SJCRH30 (cell line): ENCODE results near the gene ATP5ME. TPM values are rescaled to one million over a fixed set of nuclear protein-coding genes. Genes with fewer than 3 reads are reported as not detected.
"Not testable (repeated sequence)": the region's sequence is repeated elsewhere in the genome, so short reads cannot be mapped to it uniquely, and the experiment has no call there.

Experiments
- DNase-seq, 2 experiments: peaks; one replicate each; pipeline ENCODE4 v3.0.0-alpha.2; 2015 to 2020
- H3K27ac ChIP-seq: fragments of 250-450 bp; sonication (Bioruptor Pico); 2 replicates; pipeline ENCODE4 v1.5.1; 2020; ENCODE audit warnings: mild to moderate bottlenecking, moderate library complexity
- H3K27me3 ChIP-seq: fragments of 250-450 bp; sonication (Bioruptor Pico); 2 replicates; pipeline ENCODE4 v1.5.1; 2020; ENCODE audit warnings: mild to moderate bottlenecking, moderate library complexity
- H3K36me3 ChIP-seq: fragments of 250-450 bp; sonication (Bioruptor Pico); 2 replicates; pipeline ENCODE4 v1.5.1; 2020; ENCODE audit warnings: mild to moderate bottlenecking, moderate library complexity
- H3K4me1 ChIP-seq: fragments of 250-450 bp; sonication (Bioruptor Pico); 2 replicates; pipeline ENCODE4 v1.5.1; 2020; ENCODE audit warnings: mild to moderate bottlenecking, moderate library complexity
- H3K4me3 ChIP-seq: fragments of 250-450 bp; sonication (Bioruptor Pico); 2 replicates; pipeline ENCODE4 v1.5.1; 2020; ENCODE audit warnings: mild to moderate bottlenecking, moderate library complexity
- H3K9me3 ChIP-seq: fragments of 250-450 bp; sonication (Bioruptor Pico); replicated peaks from 2 replicates; pipeline ENCODE4 v1.5.1; 2020; ENCODE audit warnings: mild to moderate bottlenecking, moderate library complexity
- total RNA-seq: library from RNA; depleted of rRNA; stranded (reverse); fragments of >200 nt; shearing (Covaris generic); gene quantifications from 2 replicates; pipeline ENCODE4 v1.2.3, GENCODE V29; 2014

ATP5ME gene
- total RNA-seq, 1 experiment from 2014 or later, result 338 TPM

GRCh38 chr4:635066-635835 lies 38.8 kb downstream of the ATP5ME start:
- H3K27ac ChIP-seq, H3K9me3 ChIP-seq, DNase-seq, H3K4me1 ChIP-seq, H3K27me3 ChIP-seq, H3K4me3 ChIP-seq, H3K36me3 ChIP-seq: not testable (repeated sequence)

GRCh38 chr4:634599-634985 lies 39.5 kb downstream of the ATP5ME start:
- DNase-seq, result no peak
- H3K4me1 ChIP-seq, result no peaks in the 10 kb centered on the region
- H3K27ac ChIP-seq, result no peak overlapping the region
- H3K4me3 ChIP-seq, result no peak overlapping the region
- H3K9me3 ChIP-seq, result no peaks in the 10 kb centered on the region
- H3K36me3 ChIP-seq, result no peaks in the 10 kb centered on the region
- no peaks in the 10 kb centered on the region for H3K27me3 ChIP-seq

- H3K27me3 ChIP-seq, result no peaks in the 10 kb centered on the region
- no peak for DNase-seq
- no peak overlapping the region for H3K27ac ChIP-seq
- H3K36me3 ChIP-seq, result no peaks in the 10 kb centered on the region
- no peaks in the 10 kb centered on the region for H3K9me3 ChIP-seq
- no peaks in the 10 kb centered on the region for H3K4me1 ChIP-seq
- H3K4me3 ChIP-seq, result no peak overlapping the region
These were observed 40.0 kb downstream of the ATP5ME start for GRCh38 chr4:633976-634598.

- H3K4me1 ChIP-seq, result no peaks in the 10 kb centered on the region
These were observed 40.7 kb downstream of the ATP5ME start for GRCh38 chr4:633406-633805.

GRCh38 chr4:632926-633325 lies 41.1 kb downstream of the ATP5ME start:
- Histone ChIP-seq H3K4me1 (no peaks in the 10 kb centered on the region), H3K27me3 (no peaks in the 10 kb centered on the region)
- no peak for DNase-seq

More at GRCh38 chr4:633406-633805, 40.7 kb downstream of the ATP5ME start:
- Histone ChIP-seq H3K9me3 (no peaks in the 10 kb centered on the region), H3K27ac (no peak overlapping the region), H3K4me3 (no peak overlapping the region), H3K36me3 (no peaks in the 10 kb centered on the region), H3K27me3 (no peaks in the 10 kb centered on the region)
- DNase-seq, result no peak

GRCh38 chr4:632196-632790 lies 41.8 kb downstream of the ATP5ME start:
- Histone ChIP-seq H3K9me3 (no peaks in the 10 kb centered on the region), H3K36me3 (no peaks in the 10 kb centered on the region), H3K27me3 (no peaks in the 10 kb centered on the region), H3K27ac (no peak overlapping the region), H3K4me1 (no peaks in the 10 kb centered on the region), H3K4me3 (no peak overlapping the region)
- DNase-seq, result no peak

More at GRCh38 chr4:632926-633325, 41.1 kb downstream of the ATP5ME start:
- no peak overlapping the region for H3K4me3 ChIP-seq
- H3K36me3 ChIP-seq, result no peaks in the 10 kb centered on the region
- H3K9me3 ChIP-seq, result no peaks in the 10 kb centered on the region
- H3K27ac ChIP-seq, result no peak overlapping the region

- no peak for DNase-seq
- Histone ChIP-seq H3K27me3 (no peaks in the 10 kb centered on the region), H3K4me3 (no peak overlapping the region), H3K4me1 (no peaks in the 10 kb centered on the region), H3K27ac (no peak overlapping the region), H3K9me3 (no peaks in the 10 kb centered on the region), H3K36me3 (no peaks in the 10 kb centered on the region)
These were observed 43.4 kb downstream of the ATP5ME start for GRCh38 chr4:630656-631055.

GRCh38 chr4:629915-630641 lies 44.0 kb downstream of the ATP5ME start:
- no peak for DNase-seq

GRCh38 chr4:629636-629914 lies 44.5 kb downstream of the ATP5ME start:
- Histone ChIP-seq H3K9me3 (no peaks in the 10 kb centered on the region), H3K27me3 (no peaks in the 10 kb centered on the region), H3K27ac (no peak overlapping the region), H3K4me3 (no peak overlapping the region), H3K4me1 (no peaks in the 10 kb centered on the region), H3K36me3 (no peaks in the 10 kb centered on the region)
- peak; percentile 24 to 44 for DNase-seq

More at GRCh38 chr4:629915-630641, 44.0 kb downstream of the ATP5ME start:
- no peak overlapping the region for H3K4me3 ChIP-seq
- no peaks in the 10 kb centered on the region for H3K9me3 ChIP-seq
- H3K4me1 ChIP-seq, result no peaks in the 10 kb centered on the region
- H3K27ac ChIP-seq, result no peak overlapping the region
- H3K27me3 ChIP-seq, result no peaks in the 10 kb centered on the region
- no peaks in the 10 kb centered on the region for H3K36me3 ChIP-seq

GRCh38 chr4:628821-629635 lies 45.0 kb downstream of the ATP5ME start:
- no peak for DNase-seq
- H3K36me3 ChIP-seq, result no peaks in the 10 kb centered on the region
- H3K27me3 ChIP-seq, result no peaks in the 10 kb centered on the region
- no peaks in the 10 kb centered on the region for H3K4me1 ChIP-seq
- no peaks in the 10 kb centered on the region for H3K9me3 ChIP-seq
- no peak overlapping the region for H3K4me3 ChIP-seq
- no peak overlapping the region for H3K27ac ChIP-seq

GRCh38 chr4:628311-628741 lies 45.8 kb downstream of the ATP5ME start:
- Histone ChIP-seq H3K36me3 (no peaks in the 10 kb centered on the region), H3K9me3 (no peaks in the 10 kb centered on the region), H3K27ac (no peak overlapping the region), H3K27me3 (no peaks in the 10 kb centered on the region), H3K4me1 (no peaks in the 10 kb centered on the region), H3K4me3 (no peak overlapping the region)
- no peak for DNase-seq

GRCh38 chr4:627347-628125 lies 46.5 kb downstream of the ATP5ME start:
- Histone ChIP-seq H3K4me1 (no peaks in the 10 kb centered on the region), H3K9me3 (no peaks in the 10 kb centered on the region), H3K27ac (no peak overlapping the region), H3K4me3 (no peak overlapping the region), H3K27me3 (no peaks in the 10 kb centered on the region), H3K36me3 (no peaks in the 10 kb centered on the region)
- no peak for DNase-seq

- DNase-seq, result no peak
These were observed 47.6 kb downstream of the ATP5ME start for GRCh38 chr4:626201-627091.

More at GRCh38 chr4:626201-627091, 47.6 kb downstream of the ATP5ME start:
- Histone ChIP-seq H3K27me3 (no peaks in the 10 kb centered on the region), H3K36me3 (no peaks in the 10 kb centered on the region), H3K9me3 (no peaks in the 10 kb centered on the region), H3K4me1 (no peaks in the 10 kb centered on the region), H3K4me3 (no peak overlapping the region), H3K27ac (no peak overlapping the region)
